Thymus (tissue), 11 donors: ENCODE measurements around the gene ELMO3. TPM values are rescaled to one million over a fixed set of nuclear protein-coding genes. Genes with fewer than 3 reads are reported as not detected.

Source experiments
- DNase-seq, 9 donors: peaks; one replicate each; pipeline ENCODE4 v3.0.0-alpha.2; 2013; ENCODE audit warnings: low spot score in 9 of 9, low read depth in 6 of 9, missing footprints in 1 of 9
- H3K27ac ChIP-seq, 2 donors: one replicate each; pipeline ENCODE4 v1.5.1; 2013; ENCODE audit warnings: control low read depth in 1 of 2, low read depth in 1 of 2, low read length in 1 of 2, mild to moderate bottlenecking in 1 of 2, moderate library complexity in 1 of 2
- H3K27me3 ChIP-seq, 2 donors: one replicate each; pipeline ENCODE4 v1.5.1; 2013; ENCODE audit warnings: low read length in 1 of 2; ENCODE audit not compliant: control insufficient read depth in 2 of 2, insufficient read depth in 1 of 2
- H3K36me3 ChIP-seq, 2 donors: one replicate each; pipeline ENCODE4 v1.5.1; 2013; ENCODE audit warnings: low read length in 1 of 2, mild to moderate bottlenecking in 1 of 2, moderate library complexity in 1 of 2; ENCODE audit not compliant: control insufficient read depth in 2 of 2, insufficient read depth in 2 of 2
- H3K4me1 ChIP-seq, 2 donors: one replicate each; pipeline ENCODE4 v1.5.1; 2013; ENCODE audit warnings: low read length in 2 of 2; ENCODE audit not compliant: control insufficient read depth in 2 of 2, insufficient read depth in 2 of 2
- H3K4me3 ChIP-seq, 2 donors: one replicate each; pipeline ENCODE4 v1.5.1; 2013; ENCODE audit warnings: low read length in 2 of 2, control low read depth in 1 of 2, mild to moderate bottlenecking in 1 of 2
- H3K9me3 ChIP-seq, 2 donors: one replicate each; pipeline ENCODE4 v1.5.1; 2013; ENCODE audit warnings: low read length in 1 of 2, mild to moderate bottlenecking in 1 of 2; ENCODE audit not compliant: control insufficient read depth in 2 of 2, insufficient read depth in 1 of 2
- WGBS: extraction: QIAGEN DNeasy Blood & Tissue Kit; methylation state at CpG from one replicate; pipeline ENCODE4 v1.1.7; 2013; 5-methylcytosine and 5-hydroxymethylcytosine counted together
- polyA plus RNA-seq: library from polyadenylated mRNA; stranded (reverse); fragments of 200-250 nt; gene quantifications from one replicate; pipeline ENCODE4 v1.2.3, GENCODE V29; 2013
- total RNA-seq: library from RNA; stranded (reverse); fragments of 120-200 nt; gene quantifications from one replicate; pipeline ENCODE4 v1.2.4, GENCODE V29; 2013
- donor health status: healthy.

The ELMO3 gene
- total and polyA plus RNA-seq, 2 donors, result 2.3 to 15.3 TPM

DNA sequence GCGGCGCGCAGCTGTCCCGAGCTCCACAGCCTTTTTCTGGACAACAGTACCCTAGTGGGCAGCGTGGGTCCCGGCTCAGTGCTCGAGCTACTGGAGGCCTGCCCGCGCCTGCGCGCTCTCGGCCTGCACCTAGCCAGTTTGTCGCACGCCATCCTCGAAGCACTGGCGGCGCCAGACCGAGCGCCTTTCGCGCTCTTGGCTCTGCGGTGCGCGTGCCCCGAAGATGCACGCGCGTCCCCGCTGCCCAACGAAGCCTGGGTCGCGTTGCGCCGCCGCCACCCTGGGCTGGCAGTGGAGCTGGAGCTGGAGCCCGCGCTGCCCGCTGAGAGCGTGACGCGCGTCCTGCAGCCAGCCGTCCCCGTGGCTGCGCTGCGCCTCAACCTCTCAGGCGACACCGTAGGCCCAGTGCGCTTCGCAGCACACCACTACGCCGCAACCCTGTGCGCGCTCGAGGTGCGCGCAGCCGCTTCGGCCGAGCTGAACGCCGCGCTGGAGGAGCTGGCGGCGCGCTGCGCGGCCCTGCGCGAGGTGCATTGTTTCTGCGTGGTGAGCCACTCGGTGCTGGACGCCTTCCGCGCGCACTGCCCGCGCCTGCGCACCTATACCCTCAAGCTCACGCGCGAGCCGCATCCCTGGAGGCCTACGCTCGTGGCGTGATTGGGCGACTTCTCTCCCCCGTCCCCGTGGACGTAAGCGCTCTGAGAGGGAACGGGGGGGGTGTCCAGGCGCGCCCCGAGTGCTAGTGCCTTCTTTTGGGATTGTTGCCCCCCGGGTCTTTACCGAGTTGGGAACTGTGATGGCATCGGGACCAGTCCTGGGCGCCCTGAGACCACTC lies 35.5 kb upstream of the ELMO3 start:
- Histone ChIP-seq H3K27me3 (peaks cover 77 to 97% of the 10 kb centered on the region in 2 donors), H3K9me3 (peaks cover 0 to 25% of the 10 kb centered on the region in 2 donors), H3K4me1 (peaks cover 17 to 52% of the 10 kb centered on the region in 2 donors), H3K36me3 (peaks cover 0 to 3% of the 10 kb centered on the region in 2 donors), H3K27ac (no peak overlapping the region), H3K4me3 (peak overlapping the region in 1 of 2 donors; percentile 10)
- 2% methylated on average over 99 of the region's 99 CpGs for WGBS
- no peak for DNase-seq

DNA sequence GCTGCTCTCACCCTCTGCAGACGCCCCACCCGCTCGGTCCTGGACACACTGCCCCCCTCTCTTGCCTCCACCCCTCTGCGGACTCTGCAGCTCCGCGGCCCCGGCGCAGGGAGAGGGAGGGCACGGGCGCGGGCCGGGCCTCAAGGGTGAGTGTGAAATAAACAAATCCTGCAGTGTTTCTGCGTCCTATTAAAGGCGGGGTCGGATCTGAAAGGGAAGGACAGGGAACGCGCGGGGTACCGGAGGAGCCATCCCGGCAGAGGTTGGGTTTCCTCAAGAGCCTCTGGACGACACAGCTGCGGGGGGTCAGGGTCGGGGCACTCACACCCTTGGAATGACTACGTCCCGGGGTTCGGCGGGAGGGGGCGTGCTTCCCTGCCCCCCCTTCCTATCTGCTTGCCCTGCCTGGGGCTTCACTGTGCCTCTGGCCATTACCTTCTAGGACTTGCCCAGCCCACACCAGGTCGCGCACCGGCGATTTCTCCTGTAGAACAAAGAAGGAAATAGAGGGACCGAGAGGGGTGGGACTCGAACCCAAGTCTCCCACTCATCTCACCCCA lies 34.9 kb upstream of the ELMO3 start:
- 2% methylated on average over 34 of the region's 34 CpGs for WGBS
- Histone ChIP-seq H3K9me3 (peaks cover 0 to 25% of the 10 kb centered on the region in 2 donors), H3K36me3 (peaks cover 0 to 3% of the 10 kb centered on the region in 2 donors), H3K4me3 (no peak overlapping the region), H3K27me3 (peaks cover 84 to 99% of the 10 kb centered on the region in 2 donors), H3K27ac (no peak overlapping the region), H3K4me1 (peaks cover 10 to 45% of the 10 kb centered on the region in 2 donors)
- no peak for DNase-seq

DNA sequence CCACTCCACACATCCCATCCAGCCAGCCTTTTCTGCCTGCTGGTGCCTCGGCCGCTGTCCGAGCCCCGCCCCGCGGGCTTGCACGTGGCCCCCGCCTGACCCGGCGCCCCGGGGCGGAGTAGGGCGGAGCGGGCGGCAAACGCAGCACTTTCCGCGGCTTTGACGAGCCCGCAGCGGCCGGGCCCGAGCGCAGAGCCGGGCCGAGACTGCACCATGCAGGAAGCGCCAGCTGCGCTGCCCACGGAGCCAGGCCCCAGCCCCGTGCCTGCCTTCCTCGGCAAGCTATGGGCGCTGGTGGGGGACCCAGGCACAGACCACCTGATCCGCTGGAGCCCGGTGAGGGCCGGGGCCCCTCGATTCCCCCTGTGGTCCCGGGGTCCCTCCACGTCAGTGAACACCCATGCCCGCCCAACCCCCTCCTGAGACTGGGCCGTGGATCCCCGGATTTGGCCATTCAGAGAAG lies 34.3 kb upstream of the ELMO3 start, which contains the start of gene HSF4:
Gene HSF4, plus strand, starts transcription at position 147 of the 463 bp plus-strand sequence. Its CDS starts 67 bp downstream, at position 214.
- Histone ChIP-seq H3K27me3 (peaks cover 89 to 99% of the 10 kb centered on the region in 2 donors), H3K27ac (no peak within 1 kb of the TSS), H3K4me1 (peaks cover 8 to 41% of the 10 kb centered on the region in 2 donors), H3K36me3 (peaks cover 0 to 3% of the 10 kb centered on the region in 2 donors), H3K4me3 (no peak within 1 kb of the TSS), H3K9me3 (peaks cover 0 to 25% of the 10 kb centered on the region in 2 donors)
- DNase-seq, result no peak
- WGBS, result 3% methylated on average over 41 of the region's 41 CpGs

DNA sequence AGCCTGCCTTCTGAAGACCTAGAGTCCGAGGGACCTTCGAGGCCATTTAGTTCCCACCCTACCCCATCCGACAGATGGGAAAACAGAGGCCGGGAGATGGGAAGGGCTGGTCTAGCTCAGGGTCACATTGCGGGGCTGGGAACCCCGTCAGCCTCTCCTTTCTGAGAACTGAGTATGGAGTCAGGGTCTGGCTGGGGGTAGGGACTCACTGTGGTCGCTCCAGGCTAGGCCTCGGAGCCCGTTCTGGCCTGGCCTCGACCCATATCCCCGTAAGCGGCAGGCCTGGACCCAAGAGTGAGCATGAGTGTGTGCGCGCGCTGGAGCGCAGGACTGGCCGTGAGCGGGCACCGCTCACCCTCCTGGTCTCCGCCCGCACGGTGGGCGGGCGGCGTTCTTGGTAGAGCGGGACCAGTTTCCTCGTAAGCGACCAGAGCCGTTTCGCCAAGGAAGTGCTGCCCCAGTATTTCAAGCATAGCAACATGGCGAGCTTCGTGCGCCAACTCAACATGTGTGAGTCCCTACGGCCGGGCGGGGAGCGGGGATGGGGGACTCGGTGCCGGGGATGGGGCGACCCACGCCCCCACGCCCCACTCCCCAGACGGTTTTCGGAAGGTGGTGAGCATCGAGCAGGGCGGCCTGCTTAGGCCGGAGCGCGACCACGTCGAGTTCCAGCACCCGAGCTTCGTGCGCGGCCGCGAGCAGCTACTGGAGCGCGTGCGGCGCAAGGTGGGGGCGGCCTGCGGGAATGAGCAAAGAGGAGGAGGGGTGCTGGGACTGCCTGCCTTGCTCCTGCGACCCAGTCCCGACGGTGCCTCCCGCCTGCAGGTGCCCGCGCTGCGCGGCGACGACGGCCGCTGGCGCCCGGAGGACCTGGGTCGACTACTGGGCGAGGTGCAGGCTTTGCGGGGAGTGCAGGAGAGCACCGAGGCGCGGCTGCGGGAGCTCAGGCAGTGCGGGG lies 33.5 kb upstream of the ELMO3 start:
- Histone ChIP-seq H3K9me3 (peaks cover 0 to 25% of the 10 kb centered on the region in 2 donors), H3K36me3 (peaks cover 0 to 3% of the 10 kb centered on the region in 2 donors), H3K4me3 (no peak overlapping the region), H3K27ac (no peak overlapping the region), H3K27me3 (peaks cover 97 to 100% of the 10 kb centered on the region in 2 donors), H3K4me1 (peaks cover 11 to 41% of the 10 kb centered on the region in 2 donors)
- WGBS, result 8% methylated on average over 85 of the region's 85 CpGs
- DNase-seq, result no peak

DNA sequence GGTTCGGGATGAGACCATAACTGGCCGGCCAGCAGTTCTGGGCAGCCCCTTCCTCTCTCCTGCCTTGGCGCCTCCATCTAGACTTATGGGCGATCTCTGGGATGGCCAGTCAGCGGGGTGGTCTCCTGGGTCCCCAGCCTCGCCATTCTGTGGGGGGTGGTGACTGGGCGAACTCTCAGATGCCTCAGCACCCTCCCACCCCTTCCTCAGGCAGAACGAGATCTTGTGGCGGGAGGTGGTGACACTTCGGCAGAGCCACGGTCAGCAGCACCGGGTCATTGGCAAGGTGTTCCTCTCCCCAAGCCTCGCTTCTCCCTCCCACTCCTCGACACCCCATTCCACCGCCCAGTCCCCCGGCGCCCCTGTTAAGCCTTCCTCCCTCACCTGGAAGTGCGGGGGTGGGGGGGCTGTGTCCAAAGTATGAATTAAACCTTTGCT lies 32.8 kb upstream of the ELMO3 start:
- WGBS, result 30% methylated on average over 18 of the region's 18 CpGs
- no peak for DNase-seq
- H3K9me3 ChIP-seq, result peaks cover 0 to 22% of the 10 kb centered on the region in 2 donors
- H3K4me3 ChIP-seq, result no peak overlapping the region
- H3K27ac ChIP-seq, result no peak overlapping the region
- peaks cover 0 to 3% of the 10 kb centered on the region in 2 donors for H3K36me3 ChIP-seq
- peaks cover 97 to 100% of the 10 kb centered on the region in 2 donors for H3K27me3 ChIP-seq
- H3K4me1 ChIP-seq, result peaks cover 10 to 38% of the 10 kb centered on the region in 2 donors

DNA sequence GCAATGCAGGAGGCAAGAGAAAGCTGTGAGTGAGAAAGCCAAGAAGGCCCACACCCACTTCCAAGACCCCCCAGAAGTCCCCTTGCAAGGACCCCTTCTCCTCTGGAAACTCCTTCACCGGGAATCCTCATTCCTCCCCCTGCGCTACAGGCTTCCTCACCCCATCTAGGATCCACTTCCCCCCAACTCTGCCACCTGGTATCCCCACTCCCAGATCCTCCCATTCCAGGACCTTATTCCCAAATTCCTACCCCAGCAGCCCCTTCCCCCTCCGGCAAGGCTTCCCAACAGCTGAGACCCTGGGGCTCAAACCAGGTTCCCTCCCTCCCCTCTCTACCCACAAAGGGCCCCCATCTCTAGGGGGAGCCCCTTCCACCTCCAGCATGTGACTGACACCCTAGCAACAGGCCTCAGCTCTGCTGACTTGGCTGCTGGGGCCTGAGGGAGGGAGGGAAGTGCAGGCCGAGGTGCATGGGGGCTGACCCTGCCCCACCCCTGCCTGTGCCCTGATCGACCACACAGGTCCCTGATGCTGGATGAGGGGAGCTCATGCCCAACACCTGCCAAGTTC lies 32.2 kb upstream of the ELMO3 start:
- H3K9me3 ChIP-seq, result peaks cover 0 to 17% of the 10 kb centered on the region in 2 donors
- H3K4me1 ChIP-seq, result peaks cover 8 to 32% of the 10 kb centered on the region in 2 donors
- 72% methylated on average over 5 of the region's 5 CpGs for WGBS
- DNase-seq, result no peak
- no peak overlapping the region for H3K4me3 ChIP-seq
- no peak overlapping the region for H3K27ac ChIP-seq
- H3K27me3 ChIP-seq, result peaks cover 97 to 100% of the 10 kb centered on the region in 2 donors
- peaks cover 0 to under 1% of the 10 kb centered on the region in 2 donors for H3K36me3 ChIP-seq

DNA sequence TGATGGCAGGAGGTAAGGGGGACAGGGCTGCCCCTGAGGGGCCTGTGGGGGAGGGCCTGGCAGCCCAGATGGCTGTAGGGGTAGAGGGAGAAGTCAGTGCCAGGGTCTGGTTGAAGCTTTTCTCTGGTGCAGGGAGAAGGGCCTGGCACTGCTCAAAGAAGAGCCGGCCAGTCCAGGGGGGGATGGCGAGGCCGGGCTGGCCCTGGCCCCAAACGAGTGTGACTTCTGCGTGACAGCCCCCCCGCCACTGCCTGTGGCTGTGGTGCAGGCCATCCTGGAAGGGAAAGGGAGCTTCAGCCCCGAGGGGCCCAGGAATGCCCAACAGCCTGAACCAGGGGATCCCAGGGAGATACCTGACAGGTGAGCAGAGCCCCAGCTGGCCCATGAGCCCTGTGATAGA lies 31.3 kb upstream of the ELMO3 start:
- H3K27me3 ChIP-seq, result peaks cover 93 to 100% of the 10 kb centered on the region in 2 donors
- H3K9me3 ChIP-seq, result peaks cover 1 to 15% of the 10 kb centered on the region in 2 donors
- peaks cover 8 to 27% of the 10 kb centered on the region in 2 donors for H3K4me1 ChIP-seq
- no peak overlapping the region for H3K27ac ChIP-seq
- no peak for DNase-seq
- H3K4me3 ChIP-seq, result no peak overlapping the region
- 95% methylated on average over 7 of the region's 7 CpGs for WGBS
- no peaks in the 10 kb centered on the region for H3K36me3 ChIP-seq

DNA sequence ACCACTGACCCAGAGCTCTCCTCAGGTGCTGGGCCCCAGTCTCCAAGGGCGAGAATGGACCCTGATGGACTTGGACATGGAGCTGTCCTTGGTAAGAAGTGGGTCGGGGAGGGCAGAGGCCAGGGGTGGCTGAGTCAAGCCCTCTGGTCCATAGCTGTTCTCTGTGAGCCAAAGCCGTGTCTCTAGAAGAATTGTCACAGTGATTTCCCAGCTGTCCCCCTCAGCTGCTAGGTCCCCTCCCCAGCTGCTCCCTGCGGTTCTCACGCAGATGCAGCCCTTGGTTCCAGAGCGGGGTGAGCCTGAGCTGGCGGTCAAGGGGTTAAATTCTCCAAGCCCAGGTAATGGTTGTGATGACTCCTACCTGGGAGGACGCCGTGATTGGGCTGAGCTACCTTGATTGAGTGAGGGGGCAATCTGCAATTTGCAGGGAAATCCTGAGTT lies 29.9 kb upstream of the ELMO3 start:
- WGBS, result 61% methylated on average over 9 of the region's 9 CpGs
- Histone ChIP-seq H3K4me3 (no peak overlapping the region), H3K36me3 (no peaks in the 10 kb centered on the region), H3K27ac (no peak overlapping the region), H3K9me3 (peaks cover 1 to 12% of the 10 kb centered on the region in 2 donors), H3K27me3 (peaks cover 89 to 100% of the 10 kb centered on the region in 2 donors), H3K4me1 (peaks cover 3 to 22% of the 10 kb centered on the region in 2 donors)
- DNase-seq, result no peak
